ENCODE data around the gene KIAA1958. TPM values are rescaled to one million over a fixed set of nuclear protein-coding genes. Genes with fewer than 3 reads are reported as not detected.
"Not testable (repeated sequence)": the region's sequence is repeated elsewhere in the genome, so short reads cannot be mapped to it uniquely, and the experiment has no call there.

KIAA1958 gene
- total RNA-seq, 3 donors from 2014 or later = 7.4 to 12.7 (median 9.3) TPM

DNA sequence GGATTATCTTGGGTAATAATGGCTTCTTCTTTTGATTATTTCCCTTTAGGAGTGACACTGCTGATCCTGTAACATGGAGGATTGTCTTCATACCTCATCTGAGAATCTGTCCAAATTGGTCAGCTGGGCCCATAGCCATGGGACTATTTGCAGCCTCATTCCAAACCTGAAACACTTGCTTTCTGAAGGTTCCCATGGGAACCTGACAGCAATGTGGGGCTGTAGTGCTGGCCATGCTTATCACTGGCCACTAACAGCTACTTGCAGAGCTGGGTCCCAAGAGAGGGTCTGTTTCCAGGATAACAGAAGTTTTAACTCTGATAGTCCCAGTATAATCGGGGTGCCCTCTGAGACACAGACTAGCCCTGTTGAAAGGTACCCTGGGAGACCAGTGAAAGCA lies 87.4 kb downstream of the KIAA1958 start:
- peaks cover 3% of the 10 kb centered on the region for H3K4me1 ChIP-seq (ENCODE audit: low read depth)
- intact Hi-C loops (cut with DNase I, micrococcal nuclease) = no loop called here

DNA sequence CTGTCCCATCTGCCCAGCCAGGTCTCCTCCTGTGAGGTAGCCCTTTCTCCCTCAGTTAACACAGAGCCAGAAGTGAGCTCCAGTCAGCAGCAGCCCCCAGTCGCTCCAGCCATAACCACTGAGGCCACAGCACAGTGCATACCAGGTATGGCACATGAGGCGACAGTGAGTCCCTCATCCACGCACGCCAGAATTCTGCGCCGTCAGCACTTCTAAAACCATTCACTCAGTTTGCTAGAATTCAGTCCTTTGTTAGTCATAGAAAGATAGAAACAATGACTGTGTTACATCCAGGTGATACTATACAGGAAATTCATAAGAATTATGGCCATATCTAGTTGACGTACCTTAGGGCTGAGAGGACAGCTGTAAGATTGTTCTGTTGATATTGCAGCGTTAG lies 88.5 kb downstream of the KIAA1958 start:
- TF ChIP-seq, protein P1, sequence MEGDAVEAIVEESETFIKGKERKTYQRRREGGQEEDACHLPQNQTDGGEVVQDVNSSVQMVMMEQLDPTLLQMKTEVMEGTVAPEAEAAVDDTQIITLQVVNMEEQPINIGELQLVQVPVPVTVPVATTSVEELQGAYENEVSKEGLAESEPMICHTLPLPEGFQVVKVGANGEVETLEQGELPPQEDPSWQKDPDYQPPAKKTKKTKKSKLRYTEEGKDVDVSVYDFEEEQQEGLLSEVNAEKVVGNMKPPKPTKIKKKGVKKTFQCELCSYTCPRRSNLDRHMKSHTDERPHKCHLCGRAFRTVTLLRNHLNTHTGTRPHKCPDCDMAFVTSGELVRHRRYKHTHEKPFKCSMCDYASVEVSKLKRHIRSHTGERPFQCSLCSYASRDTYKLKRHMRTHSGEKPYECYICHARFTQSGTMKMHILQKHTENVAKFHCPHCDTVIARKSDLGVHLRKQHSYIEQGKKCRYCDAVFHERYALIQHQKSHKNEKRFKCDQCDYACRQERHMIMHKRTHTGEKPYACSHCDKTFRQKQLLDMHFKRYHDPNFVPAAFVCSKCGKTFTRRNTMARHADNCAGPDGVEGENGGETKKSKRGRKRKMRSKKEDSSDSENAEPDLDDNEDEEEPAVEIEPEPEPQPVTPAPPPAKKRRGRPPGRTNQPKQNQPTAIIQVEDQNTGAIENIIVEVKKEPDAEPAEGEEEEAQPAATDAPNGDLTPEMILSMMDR (IDR thresholded peaks at IDR 0.05) = no peak
- DNase-seq = no peak
- no peaks in the 10 kb centered on the region for H3K36me3 ChIP-seq (ENCODE audit: low read depth)
- H3K4me3 ChIP-seq = no peak overlapping the region
- H3K4me1 ChIP-seq (ENCODE audit: low read depth) = peaks cover 3% of the 10 kb centered on the region
- intact Hi-C loops (cut with DNase I, micrococcal nuclease) = no loop called here
- no peaks in the 10 kb centered on the region for H3K9me3 ChIP-seq
- ATAC-seq = no peak

More for the DNA sequence above, 87.4 kb downstream of the KIAA1958 start:
- Histone ChIP-seq H3K9me3 (no peaks in the 10 kb centered on the region), H3K4me3 (no peak overlapping the region), H3K36me3 (ENCODE audit: low read depth) (no peaks in the 10 kb centered on the region)
- DNase-seq (no peak), ATAC-seq (no peak)
- TF ChIP-seq, protein P1 (IDR thresholded peaks at IDR 0.05) = no peak

DNA sequence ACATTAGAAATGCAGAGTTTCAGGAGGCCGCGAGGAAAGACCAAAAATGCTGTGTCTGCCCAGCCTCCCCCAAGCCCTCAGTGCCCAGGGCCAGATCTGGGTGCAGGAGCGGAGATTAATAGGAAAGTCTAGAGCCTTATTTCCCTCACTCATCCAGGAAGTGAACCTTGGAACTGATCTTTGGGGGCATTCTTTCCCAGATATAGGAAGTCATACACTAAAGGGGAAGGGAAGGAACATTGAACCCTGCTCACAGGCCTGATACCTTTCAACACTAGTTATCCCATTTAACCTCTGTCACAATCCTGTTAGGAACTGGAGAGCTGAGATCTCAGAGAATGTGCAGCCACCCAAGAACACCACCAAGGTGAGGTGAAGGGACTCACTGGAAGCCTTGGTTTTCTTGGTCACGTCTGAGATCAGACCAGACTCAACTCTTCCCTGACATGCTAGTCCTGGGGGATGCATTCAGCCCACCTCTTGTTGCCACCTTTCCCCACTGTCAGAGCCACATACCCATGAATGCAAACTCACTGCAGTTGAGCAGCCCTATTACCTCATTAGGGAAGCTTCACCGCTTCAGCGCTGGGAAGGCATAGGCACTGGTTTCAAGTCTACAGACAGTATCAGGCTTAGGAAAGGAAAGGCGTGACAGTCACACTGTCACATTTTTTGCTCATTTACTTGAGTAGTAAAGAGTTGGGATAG lies 95.0 kb downstream of the KIAA1958 start:
- Histone ChIP-seq H3K36me3 (ENCODE audit: low read depth) (no peaks in the 10 kb centered on the region), H3K9me3 (no peaks in the 10 kb centered on the region), H3K4me3 (no peak overlapping the region), H3K4me1 (ENCODE audit: low read depth) (no peaks in the 10 kb centered on the region)
- DNase-seq (no peak), ATAC-seq (no peak)
- intact Hi-C loops (cut with DNase I, micrococcal nuclease) = no loop called here
- TF ChIP-seq, protein P1 (IDR thresholded peaks at IDR 0.05) = no peak

DNA sequence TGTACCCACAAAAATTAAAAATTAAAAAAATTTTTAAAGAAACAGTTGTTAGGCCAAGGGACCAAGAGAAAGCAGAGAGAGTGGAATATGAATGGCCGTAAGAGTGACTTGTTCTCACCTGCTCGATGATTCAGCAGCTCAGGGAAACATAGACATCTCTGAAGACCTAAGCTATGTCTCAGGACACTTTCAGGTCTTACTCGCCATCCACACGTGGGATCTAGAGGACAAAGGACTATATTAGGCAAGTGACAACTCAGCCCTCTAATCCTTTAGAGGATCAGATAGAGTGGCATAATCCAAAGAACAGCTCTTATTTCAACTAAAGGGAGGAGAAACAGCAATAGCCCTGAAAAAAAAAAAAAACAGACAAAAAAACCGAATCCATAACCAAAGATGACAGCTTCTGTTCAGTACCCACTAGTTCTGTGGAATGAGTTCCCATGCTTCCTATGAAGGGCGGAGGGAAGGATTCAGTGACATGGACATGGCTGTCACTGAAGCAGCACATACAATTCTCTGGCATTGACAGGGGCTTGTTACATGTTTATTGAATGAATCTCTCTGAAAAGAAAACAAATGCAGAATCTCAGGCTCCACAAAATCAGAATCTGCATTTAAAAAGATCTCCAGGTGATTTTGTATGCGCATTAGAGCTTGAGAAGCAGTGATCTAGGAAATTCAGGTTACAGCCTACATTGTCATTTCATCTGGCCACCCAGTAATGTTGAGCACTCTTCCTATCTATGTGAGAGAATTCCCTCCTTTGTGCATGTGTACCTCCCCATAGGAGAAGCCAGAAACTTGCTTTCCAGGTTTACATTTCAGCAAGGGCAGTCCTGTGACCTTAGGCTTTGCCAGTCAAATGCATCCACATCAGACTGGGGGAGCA lies 96.0 kb downstream of the KIAA1958 start:
- H3K36me3 ChIP-seq (ENCODE audit: low read depth) = no peaks in the 10 kb centered on the region
- intact Hi-C loops (cut with DNase I, micrococcal nuclease) = no loop called here
- no peak for ATAC-seq
- DNase-seq = no peak
- no peaks in the 10 kb centered on the region for H3K4me1 ChIP-seq (ENCODE audit: low read depth)
- TF ChIP-seq, protein P1 (IDR thresholded peaks at IDR 0.05) = no peak
- no peaks in the 10 kb centered on the region for H3K9me3 ChIP-seq
- no peak overlapping the region for H3K4me3 ChIP-seq

DNA sequence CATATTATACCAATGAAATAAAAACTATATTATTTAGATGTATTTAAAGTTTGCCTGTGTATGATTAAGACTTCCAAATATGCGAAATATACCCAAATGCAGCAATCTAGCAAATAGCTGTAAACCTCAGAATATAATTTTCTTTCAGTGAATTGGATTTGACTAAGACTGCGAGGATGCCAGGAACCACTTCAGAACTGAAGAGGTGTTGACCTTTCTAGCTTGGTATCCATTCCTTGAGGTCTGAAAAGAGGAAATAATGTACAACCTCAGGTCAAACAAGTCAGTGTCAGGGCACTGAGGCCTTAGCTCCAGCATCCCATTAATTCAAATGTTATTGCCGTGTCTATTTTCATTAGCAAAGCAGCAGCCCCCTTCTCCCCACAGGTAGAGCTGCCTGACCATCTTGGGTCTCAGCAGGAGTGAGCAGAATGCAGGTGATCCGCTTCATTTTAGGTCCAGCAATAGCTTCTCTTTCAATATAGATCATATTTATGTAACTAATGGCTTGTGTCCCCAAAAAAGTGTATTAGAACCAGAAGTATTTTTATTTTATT lies 100.0 kb downstream of the KIAA1958 start:
- H3K4me3 ChIP-seq = no peak overlapping the region
- no peaks in the 10 kb centered on the region for H3K9me3 ChIP-seq
- ATAC-seq (no peak), DNase-seq (no peak)
- no peaks in the 10 kb centered on the region for H3K36me3 ChIP-seq (ENCODE audit: low read depth)
- TF ChIP-seq, protein P1 (IDR thresholded peaks at IDR 0.05) = no peak
- H3K4me1 ChIP-seq (ENCODE audit: low read depth) = no peaks in the 10 kb centered on the region
- intact Hi-C loops (cut with DNase I, micrococcal nuclease) = no loop called here

DNA sequence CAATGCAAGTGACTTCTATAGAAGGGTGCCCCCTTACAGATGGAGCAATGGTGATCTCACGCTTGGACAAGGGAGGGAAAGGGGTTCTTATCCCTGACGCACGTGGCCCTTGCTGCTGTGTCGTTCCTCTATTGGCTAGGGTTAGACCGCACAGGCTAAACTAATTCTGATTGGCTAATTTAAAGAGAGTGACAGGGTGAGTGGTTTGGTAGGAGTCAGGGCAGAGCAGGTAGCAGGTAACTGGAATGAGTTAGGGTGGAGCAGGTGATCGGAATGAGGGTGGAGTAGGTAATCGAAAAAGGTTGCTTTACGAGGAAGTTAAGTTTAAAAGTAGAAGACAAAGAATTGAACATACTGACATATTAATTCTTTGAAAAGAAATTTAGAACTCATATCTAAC lies 105.2 kb downstream of the KIAA1958 start:
- H3K4me1 ChIP-seq (ENCODE audit: low read depth); H3K36me3 ChIP-seq (ENCODE audit: low read depth); H3K9me3 ChIP-seq; ATAC-seq; H3K4me3 ChIP-seq; DNase-seq; intact Hi-C loops (cut with DNase I, micrococcal nuclease): not testable (repeated sequence)
